Measurements from ENCODE around the gene CRCP. TPM values are rescaled to one million over a fixed set of nuclear protein-coding genes. Genes with fewer than 3 reads are reported as not detected.

The CRCP gene
- total RNA-seq, 1 donor from 2014 or later, result 27.0 TPM

GRCh38 chr7:66181329-66181728 is 66.7 kb downstream of the CRCP start:
- Mint-ChIP-seq H3K4me3 (no peak overlapping the region), H3K36me3 (peaks cover 3% of the 10 kb centered on the region), H3K27ac (no peak overlapping the region), H3K27me3 (ENCODE audit: low read depth) (no peaks in the 10 kb centered on the region), H3K4me1 (no peaks in the 10 kb centered on the region), H3K9me3 (peaks cover 3% of the 10 kb centered on the region)
- TF ChIP-seq, protein P1, sequence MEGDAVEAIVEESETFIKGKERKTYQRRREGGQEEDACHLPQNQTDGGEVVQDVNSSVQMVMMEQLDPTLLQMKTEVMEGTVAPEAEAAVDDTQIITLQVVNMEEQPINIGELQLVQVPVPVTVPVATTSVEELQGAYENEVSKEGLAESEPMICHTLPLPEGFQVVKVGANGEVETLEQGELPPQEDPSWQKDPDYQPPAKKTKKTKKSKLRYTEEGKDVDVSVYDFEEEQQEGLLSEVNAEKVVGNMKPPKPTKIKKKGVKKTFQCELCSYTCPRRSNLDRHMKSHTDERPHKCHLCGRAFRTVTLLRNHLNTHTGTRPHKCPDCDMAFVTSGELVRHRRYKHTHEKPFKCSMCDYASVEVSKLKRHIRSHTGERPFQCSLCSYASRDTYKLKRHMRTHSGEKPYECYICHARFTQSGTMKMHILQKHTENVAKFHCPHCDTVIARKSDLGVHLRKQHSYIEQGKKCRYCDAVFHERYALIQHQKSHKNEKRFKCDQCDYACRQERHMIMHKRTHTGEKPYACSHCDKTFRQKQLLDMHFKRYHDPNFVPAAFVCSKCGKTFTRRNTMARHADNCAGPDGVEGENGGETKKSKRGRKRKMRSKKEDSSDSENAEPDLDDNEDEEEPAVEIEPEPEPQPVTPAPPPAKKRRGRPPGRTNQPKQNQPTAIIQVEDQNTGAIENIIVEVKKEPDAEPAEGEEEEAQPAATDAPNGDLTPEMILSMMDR (IDR thresholded peaks at IDR 0.05; ENCODE audit: unreplicated experiment), result no peak
- DNase-seq (ENCODE audit: low spot score in 2 of 2, unreplicated experiment in 2 of 2), result no peak

- no peaks in the 10 kb centered on the region for H3K27me3 Mint-ChIP-seq (ENCODE audit: low read depth)
- TF ChIP-seq, protein P1 (IDR thresholded peaks at IDR 0.05; ENCODE audit: unreplicated experiment), result no peak
- peaks cover 3% of the 10 kb centered on the region for H3K9me3 Mint-ChIP-seq
- no peaks in the 10 kb centered on the region for H3K4me1 Mint-ChIP-seq
- H3K4me3 Mint-ChIP-seq, result no peak overlapping the region
- no peak overlapping the region for H3K27ac Mint-ChIP-seq
- peaks cover 3% of the 10 kb centered on the region for H3K36me3 Mint-ChIP-seq
- DNase-seq (ENCODE audit: low spot score in 2 of 2, unreplicated experiment in 2 of 2), result no peak
These were observed 67.2 kb downstream of the CRCP start for GRCh38 chr7:66181845-66182244.

- no peak for DNase-seq (ENCODE audit: low spot score in 2 of 2, unreplicated experiment in 2 of 2)
- Mint-ChIP-seq H3K27me3 (ENCODE audit: low read depth) (no peaks in the 10 kb centered on the region), H3K27ac (no peak overlapping the region), H3K9me3 (peaks cover 3% of the 10 kb centered on the region), H3K4me3 (no peak overlapping the region), H3K4me1 (no peaks in the 10 kb centered on the region), H3K36me3 (peaks cover 3% of the 10 kb centered on the region)
- TF ChIP-seq, protein P1 (IDR thresholded peaks at IDR 0.05; ENCODE audit: unreplicated experiment), result no peak
These were observed 68.3 kb downstream of the CRCP start for GRCh38 chr7:66182920-66183319.

DNA sequence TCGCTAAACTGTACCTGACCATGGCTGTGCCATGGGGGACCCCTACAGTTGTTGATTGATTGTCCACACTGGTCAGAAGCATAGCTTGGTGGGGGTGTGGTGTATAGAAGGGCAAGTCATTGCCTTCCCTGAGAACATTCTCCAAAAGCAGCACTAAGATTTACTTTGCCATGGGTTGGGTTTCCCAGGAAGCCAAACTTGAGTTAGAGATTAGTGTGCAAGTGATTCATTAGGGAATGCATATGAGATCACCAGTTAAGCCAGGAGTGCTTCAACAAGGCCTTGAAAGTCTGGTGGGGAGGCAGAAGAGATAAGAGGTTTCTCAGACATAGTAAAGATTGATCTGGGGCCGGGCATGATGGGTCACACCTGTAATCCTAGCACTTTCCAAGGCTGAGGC is 69.1 kb downstream of the CRCP start:
- H3K36me3 Mint-ChIP-seq, result peaks cover 3% of the 10 kb centered on the region
- H3K27ac Mint-ChIP-seq, result no peak overlapping the region
- H3K9me3 Mint-ChIP-seq, result peaks cover 3% of the 10 kb centered on the region
- no peak overlapping the region for H3K4me3 Mint-ChIP-seq
- DNase-seq (ENCODE audit: low spot score in 2 of 2, unreplicated experiment in 2 of 2), result no peak
- TF ChIP-seq, protein P1 (IDR thresholded peaks at IDR 0.05; ENCODE audit: unreplicated experiment), result no peak
- no peaks in the 10 kb centered on the region for H3K27me3 Mint-ChIP-seq (ENCODE audit: low read depth)
- H3K4me1 Mint-ChIP-seq, result no peaks in the 10 kb centered on the region

DNA sequence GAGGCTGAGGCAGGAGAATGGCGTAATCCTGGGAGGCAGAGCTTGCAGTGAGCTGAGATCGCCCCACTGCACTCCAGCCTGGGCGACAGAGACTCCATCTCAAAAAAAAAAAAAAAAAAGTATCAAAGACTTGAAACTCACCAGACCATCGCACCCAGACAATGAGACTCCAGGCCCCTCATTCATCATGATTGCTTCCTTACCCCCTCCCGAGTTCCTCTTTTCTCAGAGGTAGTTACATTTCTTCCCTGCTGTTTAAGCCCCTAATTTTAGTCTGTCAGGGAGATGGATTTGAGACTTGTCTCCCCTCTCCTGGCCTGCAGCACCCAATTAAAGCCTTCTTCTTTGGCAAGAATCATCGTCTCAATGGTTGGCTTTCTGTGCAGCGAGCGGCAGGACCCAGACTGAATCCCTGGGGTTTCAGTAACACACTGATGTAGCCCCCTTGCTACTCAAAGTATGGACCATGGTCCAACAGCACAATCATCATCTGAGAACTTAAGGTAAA is 71.1 kb downstream of the CRCP start:
- Mint-ChIP-seq H3K4me1 (no peaks in the 10 kb centered on the region), H3K27me3 (ENCODE audit: low read depth) (no peaks in the 10 kb centered on the region), H3K4me3 (no peak overlapping the region), H3K9me3 (peaks cover 3% of the 10 kb centered on the region), H3K36me3 (peaks cover 3% of the 10 kb centered on the region), H3K27ac (no peak overlapping the region)
- TF ChIP-seq, protein P1 (IDR thresholded peaks at IDR 0.05; ENCODE audit: unreplicated experiment), result no peak
- no peak for DNase-seq (ENCODE audit: low spot score in 2 of 2, unreplicated experiment in 2 of 2)

GRCh38 chr7:66186991-66187390 is 72.3 kb downstream of the CRCP start:
- TF ChIP-seq, protein P1 (IDR thresholded peaks at IDR 0.05; ENCODE audit: unreplicated experiment), result no peak
- no peak overlapping the region for H3K4me3 Mint-ChIP-seq
- no peak overlapping the region for H3K27ac Mint-ChIP-seq
- H3K9me3 Mint-ChIP-seq, result peaks cover 3% of the 10 kb centered on the region
- no peak for DNase-seq (ENCODE audit: low spot score in 2 of 2, unreplicated experiment in 2 of 2)
- H3K36me3 Mint-ChIP-seq, result peaks cover 3% of the 10 kb centered on the region
- H3K4me1 Mint-ChIP-seq, result no peaks in the 10 kb centered on the region
- no peaks in the 10 kb centered on the region for H3K27me3 Mint-ChIP-seq (ENCODE audit: low read depth)
